ENCODE measurements around the gene ZNF275. TPM values are rescaled to one million over a fixed set of nuclear protein-coding genes. Genes with fewer than 3 reads are reported as not detected.

Gene ZNF275
- total RNA-seq, 4 donors from 2014 or later, result 13.6 to 20.1 (median 16.2) TPM

GRCh38 chrX:153372949-153373348, 39.0 kb downstream of the ZNF275 start:
- Histone ChIP-seq H3K4me1 (no peaks in the 10 kb centered on the region), H3K36me3 (no peaks in the 10 kb centered on the region), H3K9me3 (no peaks in the 10 kb centered on the region), H3K27ac (no peak overlapping the region), H3K27me3 (no peaks in the 10 kb centered on the region), H3K4me3 (no peak overlapping the region)
- TF ChIP-seq CTCF (IDR thresholded peaks at IDR 0.05), result no peak
- no peak for TF ChIP-seq POLR2A (IDR thresholded peaks at IDR 0.05)
- TF ChIP-seq POLR2AphosphoS5 (IDR thresholded peaks at IDR 0.05), result no peak
- no peak for TF ChIP-seq EP300 (IDR thresholded peaks at IDR 0.05)
- no peak for ATAC-seq

- H3K27me3 ChIP-seq, result no peaks in the 10 kb centered on the region
- H3K27ac ChIP-seq, result no peak overlapping the region
- no peak overlapping the region for H3K4me3 ChIP-seq
- no peaks in the 10 kb centered on the region for H3K36me3 ChIP-seq
- ATAC-seq, result no peak
- TF ChIP-seq POLR2AphosphoS5 (IDR thresholded peaks at IDR 0.05) (no peak), EP300 (IDR thresholded peaks at IDR 0.05) (no peak), POLR2A (IDR thresholded peaks at IDR 0.05) (no peak), CTCF (IDR thresholded peaks at IDR 0.05) (no peak)
- no peaks in the 10 kb centered on the region for H3K9me3 ChIP-seq
- no peaks in the 10 kb centered on the region for H3K4me1 ChIP-seq
- 38 to 73% methylated on average over 4 to 6 of the region's 7 CpGs for WGBS, 2 donors (ENCODE audit: low coverage in 1 of 2)
These were observed 40.5 kb downstream of the ZNF275 start for GRCh38 chrX:153374426-153374825.

- H3K27me3 ChIP-seq, result no peaks in the 10 kb centered on the region
- H3K4me3 ChIP-seq, result no peak overlapping the region
- no peak for ATAC-seq
- WGBS, 2 donors (ENCODE audit: low coverage in 1 of 2), result 100% methylated on average over 1 of the region's 5 CpGs; no CpG with 5 or more reads in 1 of the 2 donors
- no peaks in the 10 kb centered on the region for H3K4me1 ChIP-seq
- no peak overlapping the region for H3K27ac ChIP-seq
- H3K9me3 ChIP-seq, result no peaks in the 10 kb centered on the region
- TF ChIP-seq POLR2AphosphoS5 (IDR thresholded peaks at IDR 0.05) (no peak), CTCF (IDR thresholded peaks at IDR 0.05) (no peak), POLR2A (IDR thresholded peaks at IDR 0.05) (no peak), EP300 (IDR thresholded peaks at IDR 0.05) (no peak)
- no peaks in the 10 kb centered on the region for H3K36me3 ChIP-seq
These were observed 41.6 kb downstream of the ZNF275 start for GRCh38 chrX:153375571-153375970.

- 78 to 90% methylated on average over 2 to 3 of the region's 3 CpGs for WGBS, 2 donors (ENCODE audit: low coverage in 1 of 2)
- no peaks in the 10 kb centered on the region for H3K36me3 ChIP-seq
- no peak for ATAC-seq
- no peaks in the 10 kb centered on the region for H3K27me3 ChIP-seq
- H3K27ac ChIP-seq, result no peak overlapping the region
- H3K4me3 ChIP-seq, result no peak overlapping the region
- no peaks in the 10 kb centered on the region for H3K9me3 ChIP-seq
- peaks cover 0 to 7% (median 0%) of the 10 kb centered on the region in 3 donors for H3K4me1 ChIP-seq
- no peak for TF ChIP-seq POLR2AphosphoS5 (IDR thresholded peaks at IDR 0.05)
- TF ChIP-seq POLR2A (IDR thresholded peaks at IDR 0.05), result no peak
- TF ChIP-seq EP300 (IDR thresholded peaks at IDR 0.05), result no peak
- no peak for TF ChIP-seq CTCF (IDR thresholded peaks at IDR 0.05)
These were observed 43.8 kb downstream of the ZNF275 start for GRCh38 chrX:153377727-153378126.

GRCh38 chrX:153378607-153379006, 44.7 kb downstream of the ZNF275 start:
- no peak for ATAC-seq
- WGBS, 2 donors (ENCODE audit: low coverage in 1 of 2), result 100% methylated on average over 1 of the region's 4 CpGs; no CpG with 5 or more reads in 1 of the 2 donors
- Histone ChIP-seq H3K9me3 (no peaks in the 10 kb centered on the region), H3K36me3 (no peaks in the 10 kb centered on the region), H3K27me3 (no peaks in the 10 kb centered on the region), H3K4me1 (peaks cover 0 to 7% (median 0%) of the 10 kb centered on the region in 3 donors), H3K4me3 (no peak overlapping the region), H3K27ac (no peak overlapping the region)
- no peak for TF ChIP-seq POLR2AphosphoS5 (IDR thresholded peaks at IDR 0.05)
- no peak for TF ChIP-seq EP300 (IDR thresholded peaks at IDR 0.05)
- TF ChIP-seq POLR2A (IDR thresholded peaks at IDR 0.05), result no peak
- TF ChIP-seq CTCF (IDR thresholded peaks at IDR 0.05), result no peak

Measured in gastroesophageal sphincter (tissue), 4 donors.